ENCODE measurements around the gene FOXE1. TPM values are rescaled to one million over a fixed set of nuclear protein-coding genes. Genes with fewer than 3 reads are reported as not detected.
A peak's percentile ranks its signal among the peaks of the same experiment; 100 is the strongest.

Gene FOXE1
- polyA plus RNA-seq, 12 donors: 0.08 to 0.12 (median 0.10) TPM; not detected in 9

DNA sequence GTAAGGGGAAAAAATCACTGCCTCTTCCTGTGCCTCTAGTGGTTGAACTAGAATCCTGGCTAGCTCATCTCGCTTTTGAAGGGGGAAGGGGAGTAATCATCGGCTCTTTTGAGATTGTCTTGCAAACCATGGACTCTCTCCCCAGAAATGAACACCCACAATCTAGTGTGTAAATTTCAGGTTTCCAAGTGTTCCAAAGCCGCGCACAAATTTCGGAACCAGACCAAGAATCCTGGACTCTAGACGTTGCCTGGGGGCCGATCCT is 4.9 kb upstream of the FOXE1 start:
- no peak for DNase-seq

DNA sequence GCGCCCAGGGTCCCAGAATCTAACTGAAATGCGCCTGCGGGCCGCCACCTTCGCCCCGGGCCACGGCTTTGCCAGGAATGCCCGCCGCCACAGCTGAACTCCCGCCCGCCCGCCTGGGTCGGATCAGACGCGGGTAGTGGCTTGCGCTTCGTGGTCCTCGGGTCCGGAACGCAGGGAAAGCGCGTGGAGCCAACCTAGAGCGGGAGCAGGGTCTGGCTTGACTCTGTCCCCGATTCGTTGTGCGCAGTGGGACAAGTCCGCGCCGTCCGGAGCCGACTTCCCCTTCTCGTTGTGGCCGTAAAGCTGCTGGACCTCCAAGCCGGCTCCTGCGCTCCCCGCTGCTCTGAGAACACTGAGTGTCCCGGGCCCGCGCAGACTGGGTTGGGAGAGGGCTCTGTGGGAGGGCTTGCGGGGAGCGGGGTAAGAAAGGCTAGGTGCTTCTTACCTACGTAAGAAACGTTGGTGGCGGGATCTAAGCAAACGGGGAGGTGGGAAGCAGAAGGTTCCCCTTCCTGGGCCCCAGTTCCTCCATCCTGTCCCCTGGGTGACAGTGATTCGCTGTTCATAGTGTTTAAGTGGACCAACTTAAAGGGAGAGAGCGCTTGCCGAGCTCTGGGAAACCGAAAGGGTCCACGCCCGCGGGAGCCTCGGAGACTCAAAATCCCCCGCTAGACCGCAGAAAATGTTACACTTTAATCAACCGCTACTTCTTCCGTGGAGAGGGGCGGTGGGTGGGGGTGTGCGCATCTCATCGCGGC is 4.4 kb upstream of the FOXE1 start:
- DNase-seq: no peak

DNA sequence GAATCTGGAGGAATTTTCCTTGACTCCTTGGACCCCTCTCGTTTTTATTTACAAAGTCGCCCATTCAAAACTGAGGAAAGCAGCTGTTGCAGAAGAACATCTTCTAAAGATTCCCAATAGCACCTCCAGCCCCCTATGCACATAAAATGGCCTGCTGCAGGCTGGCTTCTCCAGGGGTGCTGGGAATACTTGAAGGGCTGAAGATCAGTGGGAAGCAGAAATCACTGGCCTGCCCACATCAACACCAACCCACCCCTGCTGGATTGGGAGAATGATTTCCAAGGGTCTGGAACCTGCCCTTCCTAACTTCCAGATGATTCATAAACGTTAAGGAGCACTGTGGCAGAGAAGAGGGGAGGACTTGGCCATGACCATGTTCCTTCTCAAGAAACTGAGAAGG is 3.0 kb upstream of the FOXE1 start:
- no peak for DNase-seq

DNA sequence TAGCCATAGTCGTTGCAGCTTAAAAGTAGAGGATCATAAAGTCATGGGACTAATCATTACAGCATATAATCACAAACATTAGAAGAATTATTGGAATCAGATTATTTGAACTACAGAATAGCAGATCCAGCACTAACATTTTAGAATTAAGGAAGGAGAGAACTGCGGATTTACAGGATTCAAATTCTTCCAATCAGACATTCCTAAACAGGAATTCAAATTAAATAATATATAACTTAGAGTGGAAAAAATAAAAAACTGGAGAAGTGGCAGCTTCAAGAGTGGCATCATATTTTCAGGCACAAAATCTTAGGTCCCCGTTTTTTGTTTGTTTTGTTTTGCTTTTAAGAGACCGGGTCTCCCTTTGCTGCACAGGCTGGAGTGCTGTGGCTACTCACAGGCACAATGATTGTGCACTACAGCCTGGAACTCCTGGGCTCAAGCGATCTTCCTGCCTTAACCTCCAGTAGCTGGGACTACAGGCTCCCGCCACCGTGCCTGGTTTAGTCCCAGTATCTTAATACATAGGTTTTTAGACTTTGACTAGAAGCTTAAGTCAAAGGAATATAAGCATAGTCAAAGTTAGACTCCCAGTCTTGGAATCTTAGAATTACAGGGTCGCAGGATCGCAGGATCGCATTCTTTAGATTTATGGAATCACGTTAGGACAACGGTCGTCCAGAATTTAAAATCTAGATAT is 2.1 kb upstream of the FOXE1 start:
- DNase-seq: no peak

DNA sequence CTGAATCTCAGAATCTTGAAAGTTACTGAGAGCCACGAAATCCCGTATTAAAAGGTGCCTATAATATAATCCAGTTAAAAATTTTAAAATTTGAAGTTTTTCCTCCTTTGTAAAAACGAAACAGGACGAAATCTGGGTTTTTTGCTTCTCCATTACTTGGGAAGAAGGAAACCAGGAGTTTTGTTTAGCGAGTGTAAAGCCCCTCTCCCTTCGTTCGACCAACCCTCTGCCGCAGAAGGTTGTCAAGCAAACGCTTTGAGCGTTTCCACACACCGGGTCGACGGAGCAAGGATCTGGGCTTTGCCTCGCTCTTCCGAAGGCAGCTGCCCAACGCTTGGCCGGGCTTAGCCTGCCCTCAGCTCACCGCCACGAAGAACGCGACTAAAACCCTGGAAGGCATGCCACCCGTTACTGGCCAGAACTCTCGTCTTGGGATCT is 1.6 kb upstream of the FOXE1 start:
- no peak for DNase-seq

DNA sequence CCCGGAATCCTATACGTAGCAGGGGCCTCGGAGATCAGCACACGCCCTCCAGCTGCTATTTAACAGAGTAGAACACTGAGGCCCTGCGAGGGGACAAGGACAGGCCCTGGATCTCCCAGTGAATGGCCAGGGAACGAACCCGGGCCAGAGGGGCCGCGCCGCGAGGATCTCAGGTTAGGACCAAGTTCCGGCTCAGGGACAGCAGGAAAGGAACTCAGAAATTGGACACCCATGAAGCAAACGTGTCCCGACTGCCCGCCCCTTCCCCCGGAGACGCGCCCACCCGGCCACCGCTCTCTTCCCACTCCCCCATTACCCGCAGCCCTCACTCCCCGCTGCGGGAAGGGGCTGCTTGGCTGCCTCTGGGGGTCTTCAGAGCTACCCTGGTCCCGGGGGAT is 1.0 kb upstream of the FOXE1 start:
- DNase-seq: no peak

DNA sequence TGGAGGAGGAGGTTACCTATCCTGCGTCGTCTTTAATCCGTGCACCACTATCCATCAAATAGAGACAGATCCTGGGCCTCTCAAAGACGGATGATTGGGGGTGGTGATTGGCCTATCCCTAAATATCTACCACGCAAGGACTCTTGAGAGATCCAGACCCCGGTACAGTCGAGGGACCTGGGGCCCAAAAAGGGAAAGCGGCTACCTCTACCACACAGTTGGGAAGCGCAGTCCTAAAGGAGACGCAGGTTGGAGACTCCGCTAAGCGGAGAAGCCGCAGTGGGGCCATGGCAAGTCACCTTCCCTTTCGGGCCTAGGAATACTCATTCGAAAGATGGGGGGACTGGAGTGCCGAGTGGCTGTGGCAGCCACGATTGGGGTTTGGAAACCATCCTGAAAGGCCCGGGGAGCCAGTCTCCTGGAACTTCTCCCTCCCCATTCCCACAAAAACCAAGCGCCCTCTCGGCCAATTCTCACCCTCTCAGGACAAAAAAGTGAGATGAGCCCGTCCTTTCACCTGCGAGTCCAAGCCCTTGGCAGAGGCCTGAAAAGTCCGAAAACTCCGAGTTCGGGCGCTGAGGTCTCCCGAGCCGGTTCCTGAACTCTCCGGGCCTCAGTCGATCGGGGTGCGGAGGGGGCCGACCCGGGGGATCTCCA is 499 bp upstream of the FOXE1 start:
- DNase-seq: no peak

DNA sequence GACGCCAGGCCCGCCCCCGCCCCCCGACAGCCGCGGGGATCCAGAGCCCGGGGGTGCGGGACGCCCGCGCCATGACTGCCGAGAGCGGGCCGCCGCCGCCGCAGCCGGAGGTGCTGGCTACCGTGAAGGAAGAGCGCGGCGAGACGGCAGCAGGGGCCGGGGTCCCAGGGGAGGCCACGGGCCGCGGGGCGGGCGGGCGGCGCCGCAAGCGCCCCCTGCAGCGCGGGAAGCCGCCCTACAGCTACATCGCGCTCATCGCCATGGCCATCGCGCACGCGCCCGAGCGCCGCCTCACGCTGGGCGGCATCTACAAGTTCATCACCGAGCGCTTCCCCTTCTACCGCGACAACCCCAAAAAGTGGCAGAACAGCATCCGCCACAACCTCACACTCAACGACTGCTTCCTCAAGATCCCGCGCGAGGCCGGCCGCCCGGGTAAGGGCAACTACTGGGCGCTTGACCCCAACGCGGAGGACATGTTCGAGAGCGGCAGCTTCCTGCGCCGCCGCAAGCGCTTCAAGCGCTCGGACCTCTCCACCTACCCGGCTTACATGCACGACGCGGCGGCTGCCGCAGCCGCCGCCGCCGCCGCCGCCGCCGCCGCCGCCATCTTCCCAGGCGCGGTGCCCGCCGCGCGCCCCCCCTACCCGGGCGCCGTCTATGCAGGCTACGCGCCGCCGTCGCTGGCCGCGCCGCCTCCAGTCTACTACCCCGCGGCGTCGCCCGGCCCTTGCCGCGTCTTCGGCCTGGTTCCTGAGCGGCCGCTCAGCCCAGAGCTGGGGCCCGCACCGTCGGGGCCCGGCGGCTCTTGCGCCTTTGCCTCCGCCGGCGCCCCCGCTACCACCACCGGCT is 1.0 kb downstream of the FOXE1 start:
- DNase-seq: peak; percentile 15

DNA sequence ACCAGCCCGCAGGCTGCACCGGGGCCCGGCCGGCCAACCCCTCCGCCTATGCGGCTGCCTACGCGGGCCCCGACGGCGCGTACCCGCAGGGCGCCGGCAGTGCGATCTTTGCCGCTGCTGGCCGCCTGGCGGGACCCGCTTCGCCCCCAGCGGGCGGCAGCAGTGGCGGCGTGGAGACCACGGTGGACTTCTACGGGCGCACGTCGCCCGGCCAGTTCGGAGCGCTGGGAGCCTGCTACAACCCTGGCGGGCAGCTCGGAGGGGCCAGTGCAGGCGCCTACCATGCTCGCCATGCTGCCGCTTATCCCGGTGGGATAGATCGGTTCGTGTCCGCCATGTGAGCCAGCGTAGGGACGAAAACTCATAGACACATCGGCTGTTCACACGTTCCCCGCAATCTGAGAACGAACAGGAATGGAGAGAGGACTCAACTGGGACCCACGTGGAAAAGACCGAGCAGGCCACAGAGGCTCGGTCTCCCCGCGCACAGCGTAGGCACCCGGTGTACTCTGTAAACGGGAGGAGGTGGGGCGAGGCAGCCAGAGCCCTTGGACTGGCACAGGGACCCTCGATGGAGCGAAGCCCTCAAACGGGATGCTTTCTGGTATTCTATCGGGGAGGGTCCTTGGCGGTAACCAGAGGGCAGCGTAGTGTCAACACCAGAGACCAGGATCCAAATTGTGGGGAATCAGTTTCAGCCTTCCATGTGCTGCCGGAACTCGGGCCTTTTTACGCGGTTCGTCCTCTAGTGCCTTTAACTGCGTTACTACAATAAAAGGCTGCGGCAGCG is 1.9 kb downstream of the FOXE1 start:
- no peak for DNase-seq

DNA sequence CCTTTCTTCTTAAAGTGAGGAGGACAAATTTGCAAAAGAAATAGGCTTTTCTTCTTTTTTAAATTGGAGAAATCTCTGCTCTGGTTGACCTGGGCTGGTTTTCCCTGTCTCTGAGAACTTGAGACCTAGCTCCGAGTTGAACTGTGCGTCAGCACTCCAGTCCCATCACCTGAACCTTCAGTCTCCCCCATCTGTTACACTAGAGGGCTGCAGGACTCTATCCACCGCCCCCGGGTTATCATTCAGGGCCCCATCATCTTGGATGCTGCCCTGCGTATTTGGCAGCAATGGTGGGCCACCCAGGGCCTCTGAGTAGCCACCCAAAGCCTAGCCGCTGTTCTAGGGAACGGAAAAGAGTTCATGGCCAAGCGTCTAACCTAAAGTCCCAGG is 2.5 kb downstream of the FOXE1 start:
- no peak for DNase-seq

DNA sequence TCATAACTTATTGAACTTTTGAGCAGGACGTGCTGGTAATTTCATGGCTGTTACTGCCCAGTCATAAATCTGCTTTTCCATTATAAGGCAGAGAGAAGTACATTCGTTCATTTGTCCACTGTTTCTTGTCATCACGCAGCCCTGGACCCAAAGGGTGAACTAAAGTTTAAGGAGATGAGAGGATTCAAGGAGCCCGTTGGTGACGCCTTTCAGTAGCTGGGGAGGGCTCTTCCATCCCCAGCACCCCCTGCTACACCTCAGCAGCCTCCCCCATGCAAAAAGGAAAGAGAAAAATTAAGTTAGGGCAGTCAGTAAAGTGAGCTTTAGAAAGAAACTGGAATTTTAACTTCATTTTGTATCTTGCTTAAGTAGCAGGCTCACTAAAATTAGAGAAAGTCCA is 2.9 kb downstream of the FOXE1 start:
- no peak for DNase-seq

DNA sequence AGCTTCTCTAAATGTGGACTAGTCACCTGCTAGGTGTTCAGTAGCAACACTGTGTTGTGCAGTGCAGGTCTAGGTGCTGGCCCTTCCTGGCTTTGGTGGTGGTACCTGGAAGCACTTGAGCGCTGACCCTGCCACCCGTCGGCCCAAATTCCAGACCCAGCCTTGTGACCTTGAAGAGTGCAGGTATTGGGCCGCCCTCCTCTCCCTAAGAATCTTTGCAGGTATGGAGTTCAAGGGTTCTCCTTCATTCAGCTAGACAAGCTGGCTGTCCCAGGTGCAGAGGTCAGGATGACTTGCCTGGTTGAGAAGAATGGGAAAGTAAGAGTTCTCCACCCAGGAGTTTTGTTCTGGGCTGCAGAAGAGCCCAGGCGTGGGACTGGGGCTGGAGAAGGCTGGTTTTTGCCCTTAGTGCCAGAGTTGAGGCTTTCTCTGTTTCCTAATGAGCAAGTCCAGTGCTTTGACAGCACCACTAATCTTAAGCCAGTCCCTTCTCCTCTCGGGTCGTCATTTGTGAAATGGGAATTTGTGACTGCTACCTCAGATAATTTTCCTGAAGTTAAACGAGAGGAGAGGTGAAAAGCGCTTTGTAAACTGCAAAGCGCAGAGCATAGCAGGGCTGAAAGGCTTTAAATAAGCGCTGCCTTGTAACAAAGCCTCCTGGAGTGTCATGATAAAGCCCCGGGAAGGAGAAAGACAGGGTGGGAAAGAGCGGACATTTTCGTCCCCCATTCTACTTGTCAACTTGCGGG is 4.0 kb downstream of the FOXE1 start:
- no peak for DNase-seq

DNA sequence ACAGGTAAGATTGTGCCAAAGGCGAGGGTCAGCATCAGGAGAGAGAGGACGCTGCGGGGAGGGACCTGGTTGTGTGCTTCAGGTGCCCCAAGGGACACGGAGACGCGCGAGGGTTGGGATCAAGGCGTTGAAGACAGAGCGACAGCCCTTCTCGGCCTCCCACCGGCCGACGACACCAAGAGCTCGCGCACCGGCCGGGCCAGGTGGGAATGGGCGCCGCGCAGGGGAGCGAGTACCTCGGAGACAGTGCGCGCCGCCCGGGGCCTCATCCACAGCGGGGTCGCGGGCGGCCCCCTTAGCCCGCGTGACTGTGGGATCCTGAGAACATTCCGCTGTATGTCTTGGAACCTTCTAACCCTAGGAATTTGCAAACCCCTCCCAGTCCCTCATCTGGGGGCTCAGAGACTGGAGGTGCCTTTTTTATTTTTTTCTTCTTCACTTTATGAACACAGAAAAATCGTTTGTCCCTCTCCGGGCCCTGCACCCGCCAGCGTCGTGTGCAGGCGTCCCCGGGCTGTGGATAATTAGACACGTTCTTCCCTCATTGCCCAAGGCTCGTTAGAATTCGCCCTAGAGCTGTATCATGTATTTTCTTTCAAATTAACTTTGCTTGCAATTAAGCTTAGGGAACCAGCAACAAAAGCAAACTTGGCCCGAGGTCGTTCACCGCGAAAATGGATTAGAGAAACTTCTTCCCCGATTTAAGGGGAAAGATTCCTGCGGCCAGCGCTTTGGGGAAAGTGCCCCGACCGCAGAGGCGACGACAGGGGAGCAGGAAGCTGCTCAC is 4.8 kb downstream of the FOXE1 start:
- DNase-seq: no peak

DNA sequence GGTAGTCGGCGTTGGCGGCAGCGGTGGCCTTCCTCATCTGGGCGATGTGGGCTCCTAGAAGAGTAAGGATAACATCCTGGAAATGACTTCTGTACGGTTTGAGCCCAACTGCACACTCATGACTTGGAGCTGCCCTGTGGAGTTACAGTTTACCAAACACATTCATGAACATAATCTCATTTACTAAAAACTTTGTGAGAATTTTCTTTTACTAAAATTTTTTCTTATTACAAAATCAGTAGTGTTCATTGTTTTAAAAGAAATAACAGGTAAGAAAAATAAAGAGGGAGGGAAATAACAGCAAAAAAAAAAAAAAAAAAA is 5.3 kb downstream of the FOXE1 start:
- DNase-seq: no peak

DNA sequence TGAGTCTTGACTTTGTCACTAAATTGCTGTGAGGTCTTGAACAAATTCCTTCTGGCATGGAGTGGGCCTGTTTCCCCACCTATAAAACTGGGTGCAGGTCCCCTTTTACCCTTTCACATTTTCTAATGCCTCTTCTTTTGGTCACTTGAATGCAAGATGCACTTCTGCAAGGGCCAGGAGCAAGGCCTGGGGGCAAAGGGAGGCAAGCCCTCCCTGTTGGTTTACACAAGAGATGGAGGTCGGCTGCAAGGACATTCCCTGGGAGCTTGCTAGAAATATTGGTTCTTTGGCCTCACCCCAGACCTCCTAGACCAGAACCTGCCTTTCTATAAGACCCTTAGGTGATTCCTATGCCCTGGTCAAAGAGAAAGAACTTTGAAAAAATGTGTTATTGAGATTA is 5.8 kb downstream of the FOXE1 start:
- DNase-seq: no peak

DNA sequence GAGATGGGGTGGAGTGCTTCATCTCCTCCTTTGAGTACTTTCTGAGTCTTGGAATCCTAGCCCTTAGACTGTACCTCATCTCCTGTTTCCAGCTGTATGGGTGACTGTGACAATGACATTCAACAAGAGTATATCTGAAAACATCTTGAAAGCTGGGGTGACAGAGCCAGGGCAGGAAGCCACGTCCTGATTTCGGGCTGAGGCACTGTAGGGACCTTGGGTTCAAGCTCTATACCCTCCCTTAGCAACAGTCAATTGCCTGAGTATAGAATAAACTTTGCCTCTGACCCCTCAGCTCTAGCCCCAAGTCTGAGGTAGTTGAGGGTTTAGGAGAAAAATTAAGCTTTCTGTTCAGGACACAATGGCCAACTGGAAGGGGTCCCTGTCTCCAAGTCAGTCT is 6.3 kb downstream of the FOXE1 start:
- no peak for DNase-seq

DNA sequence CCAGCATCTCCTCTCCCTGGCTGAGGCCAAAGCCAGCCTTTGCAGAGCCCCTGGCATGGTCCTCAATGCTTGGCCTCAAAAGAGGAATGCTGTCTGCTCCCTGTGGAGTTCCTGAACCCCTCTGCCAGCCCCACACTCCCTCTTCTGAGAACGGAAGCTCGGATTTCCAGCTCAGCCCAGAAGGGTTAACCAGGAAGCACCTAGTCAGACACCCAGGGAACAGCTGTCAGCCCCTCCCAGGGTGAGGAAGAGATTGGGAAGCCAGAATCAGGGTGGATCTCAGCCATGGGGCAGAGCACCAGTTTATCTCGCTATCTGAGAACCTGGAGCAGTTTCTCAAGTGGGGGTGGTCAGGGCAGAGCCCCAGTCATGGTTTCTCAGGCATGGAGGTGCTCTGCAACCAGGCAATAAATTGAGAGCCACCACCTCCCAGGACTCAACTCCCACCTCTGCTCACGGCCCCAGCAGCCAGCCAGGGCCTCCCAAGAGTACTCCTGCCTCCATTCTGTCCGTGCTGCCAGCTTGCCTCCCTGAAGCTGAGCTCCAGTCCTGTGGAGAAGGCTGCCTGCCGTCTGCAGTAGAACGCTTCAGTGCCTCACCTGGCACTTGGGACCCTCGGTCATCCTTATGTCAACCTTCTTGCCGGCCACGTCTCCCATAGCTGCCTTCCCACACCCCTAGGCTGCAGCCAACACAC is 7.6 kb downstream of the FOXE1 start:
- DNase-seq: no peak

DNA sequence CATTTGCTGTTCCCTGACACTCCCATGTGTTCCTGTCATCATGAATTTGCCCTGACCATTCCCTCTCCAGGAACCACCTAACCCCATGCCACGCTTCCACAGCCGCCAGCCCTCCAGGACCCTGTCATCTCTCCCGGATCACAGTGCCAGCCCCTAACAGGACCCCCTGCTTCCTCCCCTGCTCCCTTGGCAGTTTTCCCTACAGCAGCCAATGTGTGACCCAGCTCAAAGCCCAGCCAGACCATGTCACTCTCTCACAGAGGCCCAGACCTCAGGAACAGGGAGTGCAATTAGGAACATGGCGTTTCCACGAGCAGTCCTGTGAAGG is 8.1 kb downstream of the FOXE1 start:
- DNase-seq: no peak

DNA sequence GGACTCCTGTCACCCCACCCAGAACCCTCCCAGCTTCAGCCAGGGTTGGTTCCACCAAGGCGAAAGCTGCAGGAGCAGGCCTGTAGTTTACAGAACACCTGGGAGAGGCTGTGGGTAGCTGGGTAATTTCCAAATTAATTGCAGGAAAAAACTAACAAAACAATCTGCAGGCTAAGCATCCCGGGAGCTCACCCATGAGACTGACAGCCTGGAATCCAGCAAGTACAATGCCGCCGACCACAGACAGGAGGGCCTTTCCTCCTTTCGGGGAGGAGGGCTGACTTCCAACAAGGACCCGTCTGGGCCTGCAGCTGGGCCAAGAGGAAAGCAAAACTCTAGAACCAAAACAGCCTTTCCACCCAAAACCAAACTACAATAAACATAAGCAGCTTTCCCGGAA is 10.3 kb downstream of the FOXE1 start:
- no peak for DNase-seq

DNA sequence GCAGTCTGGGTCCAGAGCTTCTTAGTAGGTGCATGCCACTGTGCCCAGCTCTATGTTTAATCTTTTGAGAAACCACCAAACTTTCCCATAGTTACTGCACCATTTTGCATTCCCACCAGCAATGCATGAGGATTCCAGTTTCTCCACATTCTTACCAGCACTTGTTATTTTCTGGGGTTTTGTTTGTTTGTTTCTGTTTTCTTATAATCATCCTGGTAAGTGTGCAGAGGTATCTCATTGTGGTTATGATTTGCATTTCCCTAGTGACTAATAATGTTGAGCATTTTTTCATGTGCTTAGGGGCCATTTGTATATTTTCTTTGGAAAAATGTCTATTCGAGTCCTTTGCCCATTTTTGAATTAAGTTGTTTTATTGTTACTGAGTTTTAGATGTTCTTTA is 11.4 kb downstream of the FOXE1 start:
- DNase-seq: no peak
